ENCODE measurements around the gene CXCL9. TPM values are rescaled to one million over a fixed set of nuclear protein-coding genes. Genes with fewer than 3 reads are reported as not detected.

Gene CXCL9
- total and polyA plus RNA-seq, 12 donors = 0.10 to 396 (median 0.50) TPM

DNA sequence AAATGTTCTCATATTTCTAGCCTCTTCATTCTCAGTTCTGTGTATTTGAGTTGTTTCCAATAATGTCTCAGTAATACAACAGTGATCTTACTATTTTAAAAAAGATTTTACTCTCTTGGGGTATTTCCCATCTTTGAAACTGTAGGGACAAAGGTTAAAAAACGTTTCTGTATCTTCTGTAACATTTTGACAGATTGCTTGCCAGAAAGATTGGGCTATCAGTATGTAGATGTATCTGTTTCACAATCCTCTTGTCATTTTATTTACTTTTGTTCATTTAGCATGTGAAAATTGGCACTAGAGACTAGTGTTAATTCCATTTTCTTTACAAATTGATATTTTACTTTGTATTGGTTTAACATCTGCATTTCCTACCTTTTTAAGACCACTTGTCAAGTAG, 6.2 kb upstream of the CXCL9 start:
- Histone ChIP-seq H3K4me3 (no peak overlapping the region), H3K36me3 (no peaks in the 10 kb centered on the region), H3K4me1 (peaks cover 2 to 31% (median 20%) of the 10 kb centered on the region in 9 donors), H3K27ac (peak overlapping the region in 4 of 10 donors; percentile 84 to 92 (median 89)), H3K9me3 (no peaks in the 10 kb centered on the region), H3K27me3 (no peaks in the 10 kb centered on the region)
- TF ChIP-seq, protein P1, sequence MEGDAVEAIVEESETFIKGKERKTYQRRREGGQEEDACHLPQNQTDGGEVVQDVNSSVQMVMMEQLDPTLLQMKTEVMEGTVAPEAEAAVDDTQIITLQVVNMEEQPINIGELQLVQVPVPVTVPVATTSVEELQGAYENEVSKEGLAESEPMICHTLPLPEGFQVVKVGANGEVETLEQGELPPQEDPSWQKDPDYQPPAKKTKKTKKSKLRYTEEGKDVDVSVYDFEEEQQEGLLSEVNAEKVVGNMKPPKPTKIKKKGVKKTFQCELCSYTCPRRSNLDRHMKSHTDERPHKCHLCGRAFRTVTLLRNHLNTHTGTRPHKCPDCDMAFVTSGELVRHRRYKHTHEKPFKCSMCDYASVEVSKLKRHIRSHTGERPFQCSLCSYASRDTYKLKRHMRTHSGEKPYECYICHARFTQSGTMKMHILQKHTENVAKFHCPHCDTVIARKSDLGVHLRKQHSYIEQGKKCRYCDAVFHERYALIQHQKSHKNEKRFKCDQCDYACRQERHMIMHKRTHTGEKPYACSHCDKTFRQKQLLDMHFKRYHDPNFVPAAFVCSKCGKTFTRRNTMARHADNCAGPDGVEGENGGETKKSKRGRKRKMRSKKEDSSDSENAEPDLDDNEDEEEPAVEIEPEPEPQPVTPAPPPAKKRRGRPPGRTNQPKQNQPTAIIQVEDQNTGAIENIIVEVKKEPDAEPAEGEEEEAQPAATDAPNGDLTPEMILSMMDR (IDR thresholded peaks at IDR 0.05) = no peak
- 14 to 38% methylated on average over 1 of the region's 1 CpG for WGBS, 2 donors
- intact Hi-C loops (cut with DNase I) = loop anchor here in 1 of 10 donors (5.0 kb wide), 1 partner anchor 54 kb away; no protein-coding TSS in a partner anchor
- no peak for DNase-seq
- no peak for ATAC-seq

DNA sequence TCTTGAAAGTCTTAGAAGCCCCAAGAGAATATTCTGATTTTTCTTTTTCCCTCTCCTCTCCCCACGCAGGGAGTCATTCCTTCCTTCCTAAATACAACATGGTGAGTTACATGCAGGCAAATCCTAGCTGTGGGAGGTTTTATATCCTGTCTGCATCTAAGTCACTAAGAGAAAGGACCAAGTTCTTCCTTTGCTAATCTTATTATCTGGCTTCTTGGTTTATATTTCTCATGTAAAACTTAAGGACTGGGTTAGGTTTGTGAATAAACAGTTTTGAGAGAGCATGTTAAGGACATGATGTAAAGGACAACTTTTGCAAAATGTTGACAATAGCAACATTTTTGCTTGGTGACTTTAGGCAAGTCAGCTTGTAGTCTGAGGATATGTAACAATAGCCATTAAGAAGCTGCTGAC, 5.1 kb upstream of the CXCL9 start:
- intact Hi-C loops (cut with DNase I) = loop anchor here in 1 of 10 donors (5.0 kb wide), 1 partner anchor 55 kb away; no protein-coding TSS in a partner anchor
- TF ChIP-seq, protein P1 (IDR thresholded peaks at IDR 0.05) = no peak
- Histone ChIP-seq H3K9me3 (no peaks in the 10 kb centered on the region), H3K36me3 (no peaks in the 10 kb centered on the region), H3K4me3 (peak overlapping the region in 5 of 10 donors; percentile 16 to 34 (median 24)), H3K4me1 (peaks cover 2 to 31% (median 20%) of the 10 kb centered on the region in 9 donors), H3K27ac (peak overlapping the region; percentile 57 to 92 (median 83)), H3K27me3 (no peaks in the 10 kb centered on the region)
- 34 to 46% methylated on average over 1 of the region's 1 CpG for WGBS, 2 donors
- ATAC-seq (peak in 7 of 8 donors; percentile 14 to 69 (median 34)), DNase-seq (no peak)

DNA sequence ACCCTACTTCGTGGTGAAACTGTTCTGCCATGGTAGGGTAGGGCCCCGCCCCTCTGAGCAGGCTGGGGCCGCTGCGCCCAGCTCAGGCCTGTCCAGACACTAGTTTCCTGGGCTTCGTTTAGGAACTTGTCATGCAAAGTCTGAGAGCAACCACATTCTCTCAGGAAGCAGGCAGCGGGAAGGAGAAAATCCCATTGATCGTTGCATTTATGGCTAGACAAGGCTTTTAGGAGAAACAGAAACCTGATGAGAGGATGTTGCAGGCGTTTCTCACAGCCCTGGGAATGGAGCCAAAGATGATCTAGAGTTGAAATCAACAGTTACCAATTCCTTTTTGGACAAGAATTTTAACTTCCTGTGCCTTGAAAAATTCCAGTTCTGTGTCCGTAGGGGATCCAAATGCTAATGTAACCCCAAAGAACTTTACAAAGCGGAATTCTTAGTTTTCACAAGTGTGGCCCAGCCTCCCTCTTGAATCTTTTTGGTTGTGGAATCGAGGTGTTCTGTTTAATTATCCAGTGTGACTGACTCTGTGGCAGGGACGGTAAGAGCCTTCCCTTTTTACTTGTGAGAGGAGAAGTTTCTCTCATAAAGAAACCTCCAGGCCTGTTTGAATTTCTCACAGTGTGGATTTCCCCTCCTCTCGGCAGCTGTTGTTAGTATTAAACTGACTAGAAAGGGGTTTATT, 4.5 kb upstream of the CXCL9 start:
- TF ChIP-seq, protein P1 (IDR thresholded peaks at IDR 0.05) = no peak
- ATAC-seq = peak; percentile 64 to 82 (median 76)
- no peaks in the 10 kb centered on the region for H3K27me3 ChIP-seq
- H3K36me3 ChIP-seq = no peaks in the 10 kb centered on the region
- peak overlapping the region in 5 of 10 donors; percentile 16 to 34 (median 24) for H3K4me3 ChIP-seq
- H3K27ac ChIP-seq = peak overlapping the region; percentile 57 to 92 (median 83)
- H3K4me1 ChIP-seq = peaks cover 2 to 31% (median 20%) of the 10 kb centered on the region in 9 donors
- 35 to 38% methylated on average over 13 of the region's 13 CpGs for WGBS, 2 donors
- H3K9me3 ChIP-seq = no peaks in the 10 kb centered on the region
- peak; percentile 14 to 79 for DNase-seq
- intact Hi-C loops (cut with DNase I) = loop anchor here in 1 of 10 donors (5.0 kb wide), 1 partner anchor 55 kb away; no protein-coding TSS in a partner anchor

DNA sequence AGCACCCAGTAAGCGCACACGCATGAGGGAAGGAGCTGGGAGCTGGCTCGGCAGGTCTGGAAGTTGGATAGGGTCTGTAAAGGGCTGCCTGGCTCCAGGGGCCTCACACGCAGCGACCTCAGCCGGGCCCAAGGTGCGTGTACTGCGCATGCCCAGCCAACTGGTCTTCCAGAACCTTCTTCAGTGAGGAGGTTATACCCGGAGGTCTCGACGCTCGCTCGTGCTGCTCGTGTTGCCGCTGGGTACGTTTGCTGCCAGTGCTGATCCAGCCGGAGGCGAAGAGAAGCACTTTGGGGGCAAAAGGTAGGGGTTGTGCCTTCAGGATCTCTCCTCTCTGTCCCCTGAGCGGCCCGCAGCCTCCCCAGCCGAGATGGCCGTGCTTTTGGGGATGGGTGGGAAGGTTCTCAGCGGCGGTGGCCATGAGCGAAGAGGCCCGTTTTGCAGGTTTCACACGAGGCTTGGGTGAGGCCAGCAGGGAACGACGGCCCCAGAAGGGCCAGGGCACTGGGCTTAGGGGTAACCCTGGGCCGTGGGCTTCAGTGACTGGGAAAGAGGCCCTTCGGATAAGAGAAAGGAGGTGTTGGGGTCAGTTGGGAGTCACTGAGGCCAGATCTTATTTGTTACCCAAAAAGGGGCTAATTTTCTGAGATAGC, 3.8 kb upstream of the CXCL9 start:
- H3K4me3 ChIP-seq = peak overlapping the region in 4 of 10 donors; percentile 16 to 34 (median 25)
- intact Hi-C loops (cut with DNase I) = loop anchor here in 1 of 10 donors (5.0 kb wide), 1 partner anchor 56 kb away; no protein-coding TSS in a partner anchor
- H3K27me3 ChIP-seq = no peaks in the 10 kb centered on the region
- peak overlapping the region; percentile 57 to 92 (median 83) for H3K27ac ChIP-seq
- H3K36me3 ChIP-seq = no peaks in the 10 kb centered on the region
- peak in 6 of 8 donors; percentile 7 to 26 (median 16) for ATAC-seq
- DNase-seq = no peak
- H3K4me1 ChIP-seq = peaks cover 2 to 31% (median 20%) of the 10 kb centered on the region in 9 donors
- TF ChIP-seq, protein P1 (IDR thresholded peaks at IDR 0.05) = no peak
- WGBS, 2 donors = 96 to 97% methylated on average over 31 of the region's 31 CpGs
- H3K9me3 ChIP-seq = no peaks in the 10 kb centered on the region
